Measurements from ENCODE around the gene KRTAP5-8. TPM values are rescaled to one million over a fixed set of nuclear protein-coding genes. Genes with fewer than 3 reads are reported as not detected.

The KRTAP5-8 gene
- total RNA-seq, 3 donors from 2014 or later = 0.32 TPM; not detected in 2

DNA sequence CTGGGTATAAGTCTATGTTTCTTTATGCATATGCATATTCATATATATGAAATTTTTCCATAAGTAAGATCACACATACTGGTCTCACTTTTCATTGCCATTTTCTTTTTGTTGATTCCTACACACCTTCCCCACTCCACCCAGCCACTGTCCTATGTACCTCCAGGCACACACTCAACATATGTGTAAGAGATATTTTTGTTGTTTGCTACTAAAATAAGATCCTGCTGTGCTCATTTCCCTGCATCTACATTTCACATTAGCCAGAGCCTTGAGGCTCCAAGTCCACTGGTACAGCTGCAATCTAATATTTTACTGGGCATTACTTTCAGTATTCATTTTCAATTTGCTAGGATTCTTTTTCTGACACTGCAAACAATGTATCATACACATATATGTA lies 19.4 kb downstream of the KRTAP5-8 start:
- TF ChIP-seq POLR2A (IDR thresholded peaks at IDR 0.05) (no peak), POLR2AphosphoS5 (IDR thresholded peaks at IDR 0.05) (no peak)
- TF ChIP-seq, protein P1, sequence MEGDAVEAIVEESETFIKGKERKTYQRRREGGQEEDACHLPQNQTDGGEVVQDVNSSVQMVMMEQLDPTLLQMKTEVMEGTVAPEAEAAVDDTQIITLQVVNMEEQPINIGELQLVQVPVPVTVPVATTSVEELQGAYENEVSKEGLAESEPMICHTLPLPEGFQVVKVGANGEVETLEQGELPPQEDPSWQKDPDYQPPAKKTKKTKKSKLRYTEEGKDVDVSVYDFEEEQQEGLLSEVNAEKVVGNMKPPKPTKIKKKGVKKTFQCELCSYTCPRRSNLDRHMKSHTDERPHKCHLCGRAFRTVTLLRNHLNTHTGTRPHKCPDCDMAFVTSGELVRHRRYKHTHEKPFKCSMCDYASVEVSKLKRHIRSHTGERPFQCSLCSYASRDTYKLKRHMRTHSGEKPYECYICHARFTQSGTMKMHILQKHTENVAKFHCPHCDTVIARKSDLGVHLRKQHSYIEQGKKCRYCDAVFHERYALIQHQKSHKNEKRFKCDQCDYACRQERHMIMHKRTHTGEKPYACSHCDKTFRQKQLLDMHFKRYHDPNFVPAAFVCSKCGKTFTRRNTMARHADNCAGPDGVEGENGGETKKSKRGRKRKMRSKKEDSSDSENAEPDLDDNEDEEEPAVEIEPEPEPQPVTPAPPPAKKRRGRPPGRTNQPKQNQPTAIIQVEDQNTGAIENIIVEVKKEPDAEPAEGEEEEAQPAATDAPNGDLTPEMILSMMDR (IDR thresholded peaks at IDR 0.05) = no peak
- intact Hi-C loops (cut with DNase I; ENCODE audit: low total_unique reads) = no loop called here
- DNase-seq (ENCODE audit: low spot score in 2 of 2) = no peak
- no peak overlapping the region for H3K27ac ChIP-seq
- no peaks in the 10 kb centered on the region for H3K36me3 ChIP-seq
- no peaks in the 10 kb centered on the region for H3K27me3 ChIP-seq
- no peak overlapping the region for H3K4me3 ChIP-seq
- no peaks in the 10 kb centered on the region for H3K4me1 ChIP-seq
- no peaks in the 10 kb centered on the region for H3K9me3 ChIP-seq

DNA sequence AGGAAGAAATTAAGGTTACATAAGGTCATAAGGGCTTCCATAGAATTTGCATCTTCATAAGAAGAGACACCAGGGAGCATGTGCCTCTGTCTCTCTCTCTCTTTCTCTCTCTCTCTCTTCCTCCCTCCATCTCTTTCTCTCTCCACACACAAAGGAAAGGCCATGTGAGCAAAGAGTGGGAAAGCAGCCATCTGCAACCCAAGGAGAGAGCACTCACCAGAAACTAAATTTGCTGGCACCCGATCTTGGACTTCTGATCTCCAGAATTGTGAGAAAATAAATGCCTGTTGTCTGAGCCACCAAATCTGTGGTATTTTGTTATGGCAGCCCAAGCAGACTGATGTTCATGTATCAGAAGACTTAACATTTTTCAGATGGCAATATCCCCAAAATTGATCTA lies 21.2 kb downstream of the KRTAP5-8 start:
- DNase-seq (ENCODE audit: low spot score in 2 of 2) = no peak
- Histone ChIP-seq H3K9me3 (no peaks in the 10 kb centered on the region), H3K4me1 (no peaks in the 10 kb centered on the region), H3K27me3 (no peaks in the 10 kb centered on the region), H3K36me3 (no peaks in the 10 kb centered on the region), H3K4me3 (no peak overlapping the region), H3K27ac (no peak overlapping the region)
- intact Hi-C loops (cut with DNase I; ENCODE audit: low total_unique reads) = no loop called here
- TF ChIP-seq POLR2AphosphoS5 (IDR thresholded peaks at IDR 0.05) (no peak), POLR2A (IDR thresholded peaks at IDR 0.05) (no peak)
- TF ChIP-seq, protein P1 (IDR thresholded peaks at IDR 0.05) = no peak

DNA sequence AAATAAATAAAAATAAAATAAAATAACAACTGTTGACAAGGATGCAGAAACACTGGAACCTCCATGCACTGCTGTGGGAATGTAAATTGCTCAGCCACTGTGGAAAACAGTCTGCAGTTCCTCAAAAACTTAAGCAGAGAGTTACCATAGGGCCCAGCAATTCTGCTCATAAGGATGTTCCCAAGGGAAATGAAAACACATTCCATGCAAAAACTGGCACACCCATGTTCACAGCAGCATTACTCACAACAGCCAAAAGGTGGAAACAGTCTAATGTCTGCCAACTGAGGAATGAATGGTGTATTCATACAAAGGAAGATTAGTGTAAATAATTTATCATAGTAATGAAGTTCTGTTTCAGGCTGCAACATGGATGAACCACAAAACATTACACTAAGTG lies 24.3 kb downstream of the KRTAP5-8 start:
- Histone ChIP-seq H3K36me3 (no peaks in the 10 kb centered on the region), H3K27me3 (no peaks in the 10 kb centered on the region), H3K4me1 (no peaks in the 10 kb centered on the region), H3K27ac (no peak overlapping the region), H3K4me3 (no peak overlapping the region), H3K9me3 (no peaks in the 10 kb centered on the region)
- intact Hi-C loops (cut with DNase I; ENCODE audit: low total_unique reads) = no loop called here
- no peak for DNase-seq (ENCODE audit: low spot score in 2 of 2)
- TF ChIP-seq POLR2AphosphoS5 (IDR thresholded peaks at IDR 0.05) (no peak), POLR2A (IDR thresholded peaks at IDR 0.05) (no peak)
- TF ChIP-seq, protein P1 (IDR thresholded peaks at IDR 0.05) = no peak

DNA sequence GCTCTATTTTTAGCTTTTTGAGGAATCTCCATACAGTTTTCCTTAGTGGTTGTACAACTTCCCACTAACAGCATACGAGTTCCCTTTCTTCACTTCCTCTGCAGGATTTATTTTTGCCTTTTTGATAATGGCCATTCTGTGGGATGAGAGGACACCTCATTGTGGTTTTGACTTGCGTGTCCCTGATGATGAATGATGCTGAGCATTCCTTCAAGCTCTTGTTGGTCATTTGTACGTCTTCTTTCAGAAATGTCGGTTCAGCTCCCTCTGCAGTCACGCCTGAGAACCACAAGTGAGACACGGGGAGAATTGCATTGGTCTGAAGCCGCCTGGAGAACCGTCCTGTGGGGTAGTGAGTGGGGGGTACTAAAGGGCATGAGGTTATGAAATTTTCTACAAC lies 25.6 kb downstream of the KRTAP5-8 start:
- TF ChIP-seq, protein P1 (IDR thresholded peaks at IDR 0.05) = no peak
- TF ChIP-seq POLR2AphosphoS5 (IDR thresholded peaks at IDR 0.05) (no peak), POLR2A (IDR thresholded peaks at IDR 0.05) (no peak)
- no peaks in the 10 kb centered on the region for H3K4me1 ChIP-seq
- intact Hi-C loops (cut with DNase I; ENCODE audit: low total_unique reads) = no loop called here
- no peaks in the 10 kb centered on the region for H3K9me3 ChIP-seq
- DNase-seq (ENCODE audit: low spot score in 2 of 2) = no peak
- H3K27ac ChIP-seq = no peak overlapping the region
- H3K36me3 ChIP-seq = no peaks in the 10 kb centered on the region
- H3K27me3 ChIP-seq = no peaks in the 10 kb centered on the region
- no peak overlapping the region for H3K4me3 ChIP-seq

DNA sequence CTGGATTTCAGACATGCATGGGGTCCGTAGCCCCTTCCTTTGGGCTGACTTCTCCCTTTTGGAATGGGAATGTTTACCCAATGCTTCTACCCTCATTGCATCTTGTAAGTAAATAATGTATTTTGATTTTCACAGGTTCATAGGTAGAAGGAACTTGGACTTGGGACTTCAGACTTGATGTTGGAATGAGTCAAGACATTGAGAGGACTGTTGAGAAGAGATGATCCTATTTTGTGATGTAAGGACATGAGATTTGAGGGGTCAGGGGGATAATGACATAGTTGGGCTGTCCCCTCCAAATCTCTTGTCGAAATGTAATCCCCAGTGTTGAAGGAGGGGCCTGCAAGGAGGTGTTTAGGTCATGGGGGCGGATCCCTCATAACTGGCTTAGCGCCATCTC lies 26.6 kb downstream of the KRTAP5-8 start:
- Histone ChIP-seq H3K9me3 (no peaks in the 10 kb centered on the region), H3K27ac (no peak overlapping the region), H3K27me3 (no peaks in the 10 kb centered on the region), H3K4me1 (no peaks in the 10 kb centered on the region), H3K4me3 (no peak overlapping the region), H3K36me3 (no peaks in the 10 kb centered on the region)
- intact Hi-C loops (cut with DNase I; ENCODE audit: low total_unique reads) = no loop called here
- DNase-seq (ENCODE audit: low spot score in 2 of 2) = no peak
- TF ChIP-seq, protein P1 (IDR thresholded peaks at IDR 0.05) = no peak
